Measurements from ENCODE around the gene SMARCAL1.

SMARCAL1 gene

DNA sequence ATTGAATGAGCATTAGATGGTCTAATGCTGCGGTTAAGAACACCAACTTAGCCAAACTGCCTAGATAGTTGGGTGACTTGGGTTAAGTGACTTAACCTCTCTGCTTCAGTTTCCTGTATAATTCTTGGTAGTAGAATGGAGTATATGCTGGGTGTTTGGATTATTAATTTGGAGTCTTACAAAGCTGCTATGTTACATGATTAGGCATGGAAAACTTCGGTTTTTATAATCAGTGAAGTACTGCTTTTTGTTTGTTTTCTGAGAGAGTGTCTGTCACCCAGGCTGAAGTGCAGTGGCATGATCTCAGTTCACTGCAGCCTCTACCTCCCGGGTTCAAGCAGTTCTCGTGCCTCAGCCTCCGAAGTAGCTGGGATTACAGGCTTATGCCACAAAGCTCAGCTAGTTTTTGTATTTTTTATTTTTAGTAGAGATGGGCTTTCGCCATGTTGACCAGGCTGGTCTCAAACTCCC lies 90.9 kb downstream of the SMARCAL1 start:
- no peak overlapping the region for H3K4me3 ChIP-seq (replicated peaks in 1 of 2; ENCODE audit: low read depth in 2 of 2, low read length in 2 of 2)
- TF ChIP-seq, protein P1, sequence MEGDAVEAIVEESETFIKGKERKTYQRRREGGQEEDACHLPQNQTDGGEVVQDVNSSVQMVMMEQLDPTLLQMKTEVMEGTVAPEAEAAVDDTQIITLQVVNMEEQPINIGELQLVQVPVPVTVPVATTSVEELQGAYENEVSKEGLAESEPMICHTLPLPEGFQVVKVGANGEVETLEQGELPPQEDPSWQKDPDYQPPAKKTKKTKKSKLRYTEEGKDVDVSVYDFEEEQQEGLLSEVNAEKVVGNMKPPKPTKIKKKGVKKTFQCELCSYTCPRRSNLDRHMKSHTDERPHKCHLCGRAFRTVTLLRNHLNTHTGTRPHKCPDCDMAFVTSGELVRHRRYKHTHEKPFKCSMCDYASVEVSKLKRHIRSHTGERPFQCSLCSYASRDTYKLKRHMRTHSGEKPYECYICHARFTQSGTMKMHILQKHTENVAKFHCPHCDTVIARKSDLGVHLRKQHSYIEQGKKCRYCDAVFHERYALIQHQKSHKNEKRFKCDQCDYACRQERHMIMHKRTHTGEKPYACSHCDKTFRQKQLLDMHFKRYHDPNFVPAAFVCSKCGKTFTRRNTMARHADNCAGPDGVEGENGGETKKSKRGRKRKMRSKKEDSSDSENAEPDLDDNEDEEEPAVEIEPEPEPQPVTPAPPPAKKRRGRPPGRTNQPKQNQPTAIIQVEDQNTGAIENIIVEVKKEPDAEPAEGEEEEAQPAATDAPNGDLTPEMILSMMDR (IDR thresholded peaks at IDR 0.05; ENCODE audit: low read depth, low read length): no peak
- no peak for DNase-seq (ENCODE audit: low read depth in 2 of 2)

DNA sequence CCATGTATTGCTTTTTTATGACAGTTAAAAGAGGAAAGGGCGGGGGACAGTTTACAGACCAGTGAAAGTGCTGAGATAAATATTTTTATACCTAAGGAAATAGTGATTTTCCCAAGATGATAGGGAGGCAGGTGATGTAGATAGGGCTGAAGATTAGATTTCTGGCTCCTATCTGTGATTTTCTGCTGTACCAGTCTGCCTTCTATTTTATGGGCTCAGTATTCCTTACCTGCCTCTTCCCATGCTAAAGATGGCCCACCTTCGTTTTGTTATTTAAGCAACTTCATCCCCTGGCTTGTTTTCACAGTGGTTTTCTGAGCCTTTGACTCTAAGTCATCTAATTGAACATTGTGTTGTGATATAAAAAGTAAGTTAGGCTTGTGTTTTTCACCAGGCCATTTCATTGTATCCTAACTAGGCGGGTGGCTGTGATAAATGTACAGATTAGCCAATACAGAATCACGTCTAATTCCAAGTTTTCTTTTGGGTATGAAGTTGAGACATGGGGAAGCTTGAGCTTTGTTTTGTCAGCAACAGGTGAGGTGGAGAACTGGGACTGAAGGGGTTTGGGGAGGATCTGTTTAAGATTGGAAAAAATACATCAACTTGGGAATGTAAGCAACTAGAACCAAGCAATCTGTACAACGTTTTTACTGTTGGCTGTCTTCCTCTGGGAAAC lies 91.6 kb downstream of the SMARCAL1 start:
- TF ChIP-seq, protein P1 (IDR thresholded peaks at IDR 0.05; ENCODE audit: low read depth, low read length): no peak
- no peak for DNase-seq (ENCODE audit: low read depth in 2 of 2)
- no peak overlapping the region for H3K4me3 ChIP-seq (replicated peaks in 1 of 2; ENCODE audit: low read depth in 2 of 2, low read length in 2 of 2)

DNA sequence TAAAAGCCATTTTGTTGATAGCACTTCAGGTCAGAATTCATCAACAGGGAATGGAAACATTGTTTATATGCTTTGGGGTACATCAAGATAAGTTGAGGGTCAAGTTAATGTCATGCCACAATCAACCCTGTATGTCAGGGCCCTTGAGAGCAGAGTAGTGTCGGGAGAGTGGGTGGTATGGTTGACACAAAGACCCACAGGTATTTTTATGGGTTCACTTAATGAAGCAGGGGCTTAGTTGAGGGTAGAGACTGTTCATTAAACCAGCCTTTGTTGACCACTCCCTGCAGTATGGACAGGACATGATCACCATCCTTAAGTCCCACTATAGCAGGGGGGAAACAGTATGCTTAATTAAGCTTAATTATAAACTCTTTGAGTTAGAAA lies 92.1 kb downstream of the SMARCAL1 start:
- TF ChIP-seq, protein P1 (IDR thresholded peaks at IDR 0.05; ENCODE audit: low read depth, low read length): no peak
- no peak overlapping the region for H3K4me3 ChIP-seq (replicated peaks in 1 of 2; ENCODE audit: low read depth in 2 of 2, low read length in 2 of 2)
- DNase-seq (ENCODE audit: low read depth in 2 of 2): no peak

DNA sequence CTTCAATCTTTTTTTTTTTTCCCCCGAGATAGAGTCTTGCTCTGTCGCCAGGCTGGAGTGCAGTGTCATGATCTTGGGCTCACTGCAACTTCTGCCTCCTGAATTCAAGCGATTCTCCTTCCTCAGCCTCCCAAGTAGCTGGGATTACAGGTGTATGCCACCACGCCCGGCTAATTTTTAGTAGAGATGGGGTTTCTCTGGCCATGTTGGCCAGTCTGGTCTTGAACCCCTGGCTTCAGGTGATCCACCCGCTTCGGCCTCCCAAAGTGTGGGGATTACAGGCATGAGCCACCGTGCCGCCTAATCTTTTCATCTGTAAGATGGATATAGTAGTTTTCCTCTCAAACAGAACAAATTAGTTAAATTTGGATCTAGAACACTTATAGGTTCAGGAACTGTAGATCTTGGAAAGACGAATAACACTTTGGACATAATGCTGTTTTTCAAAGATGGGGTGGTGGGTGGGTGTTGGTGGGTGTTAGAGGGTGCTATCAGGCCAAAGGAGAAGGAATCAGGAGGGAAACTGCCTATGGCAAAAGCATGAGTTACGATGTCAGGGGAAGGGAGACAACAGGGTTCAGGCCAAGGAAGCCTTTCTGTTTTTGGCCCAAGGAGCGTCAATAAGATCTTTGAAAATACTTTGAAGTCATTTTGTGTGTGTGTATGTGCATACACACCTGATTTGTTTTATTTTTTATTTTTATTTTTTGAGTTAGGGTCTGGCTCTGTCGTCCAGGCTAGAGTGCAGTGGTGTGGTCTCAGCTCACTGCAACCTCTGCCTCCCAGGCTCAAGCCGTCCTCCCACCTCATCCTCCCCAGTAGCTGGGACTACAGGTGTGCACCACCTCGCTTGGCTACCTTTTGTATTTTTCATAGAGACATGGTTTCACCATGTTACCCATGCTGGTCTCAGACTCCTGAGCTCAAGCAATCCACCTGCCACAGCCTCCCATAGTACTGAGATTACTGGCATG lies 93.1 kb downstream of the SMARCAL1 start:
- TF ChIP-seq, protein P1 (IDR thresholded peaks at IDR 0.05; ENCODE audit: low read depth, low read length): no peak
- no peak for DNase-seq (ENCODE audit: low read depth in 2 of 2)
- H3K4me3 ChIP-seq (replicated peaks in 1 of 2; ENCODE audit: low read depth in 2 of 2, low read length in 2 of 2): no peak overlapping the region

DNA sequence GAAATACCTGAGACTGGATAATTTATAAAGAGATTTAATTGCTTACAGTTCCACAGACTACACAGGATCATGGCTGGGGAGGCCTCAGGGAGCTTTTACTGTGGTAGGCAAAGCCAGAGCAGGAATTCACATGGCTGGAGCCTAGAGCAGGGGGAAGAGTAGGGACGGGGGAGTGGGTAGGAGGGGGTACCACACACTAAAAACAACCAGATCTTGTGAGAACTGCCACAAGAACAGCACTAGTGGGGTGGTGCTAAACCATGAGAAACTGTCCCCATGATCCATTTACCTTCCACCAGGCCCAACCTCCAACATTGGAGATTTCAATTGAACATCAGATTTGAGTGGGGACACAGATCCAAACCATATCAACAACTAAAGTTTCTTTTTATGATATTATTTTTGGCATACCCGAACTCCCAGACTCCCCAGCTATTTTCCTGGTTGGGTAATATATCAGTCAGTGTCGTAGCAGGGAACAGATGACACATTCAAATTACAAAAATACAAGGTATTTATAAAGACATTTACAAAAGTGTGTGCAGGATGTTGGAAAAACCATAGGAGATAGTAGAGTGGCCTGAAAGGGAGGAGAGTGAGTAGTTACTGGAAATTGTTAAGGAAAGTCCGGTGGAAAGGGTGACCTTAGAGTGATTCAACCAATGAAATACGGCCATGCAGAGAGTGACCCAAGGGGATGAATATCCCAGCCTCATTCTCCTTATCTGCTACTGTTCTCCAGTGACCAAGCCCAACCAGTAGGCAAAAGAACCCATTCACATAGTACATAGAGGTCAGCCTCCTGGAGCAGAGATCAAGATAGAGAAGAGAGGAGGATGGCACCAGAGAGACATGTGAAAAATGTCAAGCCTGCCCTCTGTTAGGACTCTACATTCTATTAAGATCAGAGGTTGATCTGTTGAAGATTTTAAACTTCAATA lies 95.2 kb downstream of the SMARCAL1 start:
- TF ChIP-seq, protein P1 (IDR thresholded peaks at IDR 0.05; ENCODE audit: low read depth, low read length): no peak
- no peak overlapping the region for H3K4me3 ChIP-seq (replicated peaks in 1 of 2; ENCODE audit: low read depth in 2 of 2, low read length in 2 of 2)
- peak in 1 of 2 donors; percentile 54 for DNase-seq (ENCODE audit: low read depth in 2 of 2)

DNA sequence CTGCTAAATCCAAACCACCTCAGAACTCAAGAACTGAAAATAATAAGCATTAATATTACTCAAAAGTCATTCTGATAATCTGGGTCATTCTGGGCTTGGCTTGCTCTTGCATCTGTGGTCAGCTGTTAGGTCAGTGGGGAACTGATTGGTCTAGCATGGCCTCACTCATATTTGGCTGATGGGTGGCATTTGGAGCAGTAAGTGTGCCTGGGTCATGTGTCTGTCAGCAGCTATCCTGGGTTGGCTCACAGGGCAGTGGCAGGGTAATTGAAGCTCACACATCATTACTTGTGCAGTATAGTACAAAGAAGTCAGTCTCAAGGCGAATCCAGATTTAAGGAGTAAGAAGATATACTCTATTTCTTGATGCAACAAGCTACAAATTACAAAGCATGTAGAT lies 95.9 kb downstream of the SMARCAL1 start:
- DNase-seq (ENCODE audit: low read depth in 2 of 2): no peak
- no peak overlapping the region for H3K4me3 ChIP-seq (replicated peaks in 1 of 2; ENCODE audit: low read depth in 2 of 2, low read length in 2 of 2)
- TF ChIP-seq, protein P1 (IDR thresholded peaks at IDR 0.05; ENCODE audit: low read depth, low read length): no peak

Measured in cardiac fibroblast (primary cell).